HepG2 (cell line): Measurements from ENCODE around the gene OPRL1. TPM values are rescaled to one million over a fixed set of nuclear protein-coding genes. Genes with fewer than 3 reads are reported as not detected.

Experiments used
- ATAC-seq: fragments of 200-7000 bp; cut with Tn5 transposase; 3 replicates; pipeline ENCODE4 v1.9.1; 2020; ENCODE audit warnings: mild to moderate bottlenecking, moderate library complexity
- BruUV-seq: library from RNA; stranded (reverse); fragments of 400-500 nt; replicated peaks from 2 replicates; lab custom pipeline; 2021; lab: Mats Ljungman, UMichigan
- CTCF ChIA-PET: fragments of 300-600 bp; formaldehyde crosslinking; extraction: SDS; loops from one replicate; lab custom pipeline; 2021; ENCODE audit warnings: low total read pairs, inconsistent platforms, low intra/inter-chr PET ratio; lab: Yijun Ruan, JAX
- POLR2A ChIA-PET: fragments of 350-600 bp; sonication (Branson Sonifier 250); formaldehyde crosslinking; loops from one replicate; lab custom pipeline; 2020; ENCODE audit warnings: antibody characterized with exemption, inconsistent platforms; lab: Yijun Ruan, JAX
- DNase-seq: peaks from one replicate; pipeline ENCODE4 v3.0.0-alpha.2; 2015; ENCODE audit warnings: low spot score
- FAIRE-seq: peaks from 3 replicates; lab custom pipeline; 2011; peaks lifted over from hg19 to GRCh38; lab: Jason Lieb, UNC
- H2AFZ ChIP-seq: one replicate; pipeline ENCODE4 v1.6.1; 2011; ENCODE audit warnings: low read length, inconsistent platforms
- H3K27ac ChIP-seq: fragments of 300-600 bp; 3 replicates; pipeline ENCODE4 v1.8.0; 2011; ENCODE audit warnings: mixed run types, mild to moderate bottlenecking, mixed read lengths, low read length, inconsistent platforms; ENCODE audit not compliant: insufficient read depth; ENCODE audit errors: extremely low read length
- H3K27me3 ChIP-seq, 2 experiments: fragments of 200-600 bp in 1 of 2; 2 replicates in 1 of 2; 3 replicates in 1 of 2; pipeline versions ENCODE4 v1.6.0 to v1.8.0; 2011; ENCODE audit warnings: low read length in 2 of 2, mild to moderate bottlenecking in 2 of 2, moderate library complexity in 2 of 2, inconsistent platforms in 1 of 2; ENCODE audit not compliant: insufficient read depth in 2 of 2, control insufficient read depth in 1 of 2
- H3K36me3 ChIP-seq, 2 experiments: fragments of 200-600 bp in 1 of 2; replicated peaks in 1 of 2; 2 replicates in 1 of 2; 3 replicates in 1 of 2; pipeline versions ENCODE4 v1.5.1 to v1.8.0; 2011; ENCODE audit warnings: low read length in 2 of 2, inconsistent platforms in 1 of 2; ENCODE audit not compliant: insufficient read depth in 2 of 2, control insufficient read depth in 1 of 2
- H3K4me1 ChIP-seq: 2 replicates; pipeline ENCODE4 v1.5.1; 2012; ENCODE audit warnings: low read length, inconsistent platforms; ENCODE audit not compliant: insufficient read depth
- H3K4me2 ChIP-seq: 2 replicates; pipeline ENCODE4 v1.6.0; 2011; ENCODE audit warnings: low read depth, low read length, inconsistent platforms
- H3K4me3 ChIP-seq, 3 experiments: fragments of 200-600 bp in 1 of 3; sonication (generic), shearing (Covaris generic) in 1 of 3; replicated peaks in 1 of 3; 2 replicates each; pipeline ENCODE4 v1.5.1; 2011 to 2016; ENCODE audit warnings: low read length in 3 of 3, inconsistent platforms in 2 of 3, low read depth in 2 of 3, mild to moderate bottlenecking in 2 of 3, control low read depth in 1 of 3, mixed read lengths in 1 of 3; ENCODE audit not compliant: insufficient read depth in 1 of 3
- H3K79me2 ChIP-seq: one replicate; pipeline ENCODE4 v1.6.1; 2011; ENCODE audit warnings: low read length, inconsistent platforms; ENCODE audit not compliant: insufficient read depth
- H3K9ac ChIP-seq: 2 replicates; pipeline ENCODE4 v1.6.0; 2011; ENCODE audit warnings: mild to moderate bottlenecking, low read depth, low read length, inconsistent platforms; ENCODE audit not compliant: insufficient read depth
- H3K9me3 ChIP-seq: 2 replicates; pipeline ENCODE4 v1.5.1; 2012; ENCODE audit warnings: mild to moderate bottlenecking, low read length
- H4K20me1 ChIP-seq: 2 replicates; pipeline ENCODE4 v1.6.0; 2011; ENCODE audit warnings: inconsistent platforms, mild to moderate bottlenecking, low read length, moderate library complexity; ENCODE audit not compliant: insufficient read depth
- HMG20B ChIP-seq: conservative IDR thresholded peaks from 2 replicates; pipeline ENCODE4 v1.6.1; 2016; ENCODE audit warnings: missing genetic modification reagents, missing compliant biosample characterization
- KDM1A ChIP-seq: IDR thresholded peaks from 2 replicates; pipeline ENCODE4 v1.6.1; 2016; ENCODE audit warnings: missing compliant biosample characterization
- MEIS2 ChIP-seq: sonication (generic); formaldehyde crosslinking; IDR thresholded peaks from 2 replicates; pipeline ENCODE4 v1.9.0; 2021; ENCODE audit warnings: mild to moderate bottlenecking, missing genetic modification reagents
- TBX2 ChIP-seq: sonication (generic); formaldehyde crosslinking; IDR thresholded peaks from 2 replicates; pipeline ENCODE4 v1.5.0; 2020; ENCODE audit warnings: missing genetic modification reagents, mild to moderate bottlenecking, borderline replicate concordance
- ZNF768 ChIP-seq: sonication (generic); formaldehyde crosslinking; IDR thresholded peaks from 2 replicates; pipeline ENCODE4 v1.4.0; 2020; ENCODE audit warnings: missing genetic modification reagents
- WGBS: methylation state at CpG from one replicate; pipeline ENCODE4 v1.1.6; 2017; ENCODE audit warnings: low lambda C conversion rate; 5-methylcytosine and 5-hydroxymethylcytosine counted together
- in situ Hi-C: cut with HindIII; loops from 2 replicates; pipeline ENCODE4 v1.10.0; 2017; ENCODE audit warnings: low pct_unique_long_range_greater_than_20kb; ENCODE audit not compliant: extremely low pct_ligation_motif_present
- intact Hi-C: fragments of 100-400 bp; cut with micrococcal nuclease; formaldehyde crosslinking; loops from one replicate; pipeline ENCODE4 v1.10.0; 2022; ENCODE audit not compliant: unreplicated experiment
- polyA plus RNA-seq, 8 experiments: library from polyadenylated mRNA; depleted of rRNA in 3 of 8; stranded (reverse) in 7 of 8; unstranded in 1 of 8; fragments of >200 nt; fragmentation: Illumina TruSeq in 4 of 8; extraction: Trizol in 4 of 8; gene quantifications; 2 replicates each; pipeline versions ENCODE4 v1.2.1 to v1.2.3, GENCODE V29; 2011 to 2016; ENCODE audit warnings: low read depth in 4 of 8, missing spikeins in 1 of 8, mixed read lengths in 1 of 8; ENCODE audit not compliant: insufficient read depth in 1 of 8
- total RNA-seq, 5 experiments: library from RNA; depleted of rRNA; stranded (reverse); fragments of >200 nt; fragmentation: Illumina TruSeq; extraction: Trizol; gene quantifications; 2 replicates each; pipeline ENCODE4 v1.2.3, GENCODE V29; 2016; ENCODE audit warnings: low read depth in 1 of 5
- TF ChIP-seq, protein P1 (sequence below): sonication (generic); formaldehyde crosslinking; IDR thresholded peaks from 2 replicates; pipeline ENCODE4 v1.4.0; 2020; ENCODE audit warnings: mild to moderate bottlenecking, missing genetic modification reagents
- TF ChIP-seq, protein P2 (sequence below): sonication (generic); formaldehyde crosslinking; IDR thresholded peaks from 2 replicates; pipeline ENCODE4 v1.4.0; 2020; ENCODE audit warnings: mild to moderate bottlenecking, missing genetic modification reagents
- TF ChIP-seq, protein P3 (sequence below): sonication (generic); formaldehyde crosslinking; IDR thresholded peaks from 2 replicates; pipeline ENCODE4; 2020; ENCODE audit warnings: missing genetic modification reagents, mild to moderate bottlenecking, borderline replicate concordance
- TF ChIP-seq, protein P4 (sequence below): sonication (generic); formaldehyde crosslinking; IDR thresholded peaks from 2 replicates; pipeline ENCODE4 v1.9.0; 2022; ENCODE audit warnings: low read depth, missing genetic modification reagents

Gene OPRL1
- total and polyA plus RNA-seq, 2 of the 13 experiments (the other 11 are each of a cell fraction or from before 2014, with no cell fraction given) = 0.35 to 0.71 TPM

DNA sequence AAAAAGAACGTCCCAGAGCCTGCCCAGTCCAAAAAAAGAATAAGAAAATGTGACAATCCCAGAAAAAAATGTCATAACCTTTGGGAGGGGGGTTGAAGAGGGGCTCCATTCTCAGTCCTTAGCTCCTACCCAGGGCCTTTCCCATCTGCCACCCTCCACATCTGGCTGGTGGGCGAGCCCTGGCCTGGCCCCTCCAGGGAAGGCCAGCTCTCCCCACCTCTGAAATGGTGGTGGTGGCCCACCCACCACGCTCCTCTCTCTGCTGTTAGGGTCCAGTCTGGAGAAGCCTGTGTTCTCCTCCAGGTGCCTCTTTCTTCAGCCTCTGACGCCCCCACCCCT, 979 bp upstream of the OPRL1 start (continued):
- TF ChIP-seq, protein P1, sequence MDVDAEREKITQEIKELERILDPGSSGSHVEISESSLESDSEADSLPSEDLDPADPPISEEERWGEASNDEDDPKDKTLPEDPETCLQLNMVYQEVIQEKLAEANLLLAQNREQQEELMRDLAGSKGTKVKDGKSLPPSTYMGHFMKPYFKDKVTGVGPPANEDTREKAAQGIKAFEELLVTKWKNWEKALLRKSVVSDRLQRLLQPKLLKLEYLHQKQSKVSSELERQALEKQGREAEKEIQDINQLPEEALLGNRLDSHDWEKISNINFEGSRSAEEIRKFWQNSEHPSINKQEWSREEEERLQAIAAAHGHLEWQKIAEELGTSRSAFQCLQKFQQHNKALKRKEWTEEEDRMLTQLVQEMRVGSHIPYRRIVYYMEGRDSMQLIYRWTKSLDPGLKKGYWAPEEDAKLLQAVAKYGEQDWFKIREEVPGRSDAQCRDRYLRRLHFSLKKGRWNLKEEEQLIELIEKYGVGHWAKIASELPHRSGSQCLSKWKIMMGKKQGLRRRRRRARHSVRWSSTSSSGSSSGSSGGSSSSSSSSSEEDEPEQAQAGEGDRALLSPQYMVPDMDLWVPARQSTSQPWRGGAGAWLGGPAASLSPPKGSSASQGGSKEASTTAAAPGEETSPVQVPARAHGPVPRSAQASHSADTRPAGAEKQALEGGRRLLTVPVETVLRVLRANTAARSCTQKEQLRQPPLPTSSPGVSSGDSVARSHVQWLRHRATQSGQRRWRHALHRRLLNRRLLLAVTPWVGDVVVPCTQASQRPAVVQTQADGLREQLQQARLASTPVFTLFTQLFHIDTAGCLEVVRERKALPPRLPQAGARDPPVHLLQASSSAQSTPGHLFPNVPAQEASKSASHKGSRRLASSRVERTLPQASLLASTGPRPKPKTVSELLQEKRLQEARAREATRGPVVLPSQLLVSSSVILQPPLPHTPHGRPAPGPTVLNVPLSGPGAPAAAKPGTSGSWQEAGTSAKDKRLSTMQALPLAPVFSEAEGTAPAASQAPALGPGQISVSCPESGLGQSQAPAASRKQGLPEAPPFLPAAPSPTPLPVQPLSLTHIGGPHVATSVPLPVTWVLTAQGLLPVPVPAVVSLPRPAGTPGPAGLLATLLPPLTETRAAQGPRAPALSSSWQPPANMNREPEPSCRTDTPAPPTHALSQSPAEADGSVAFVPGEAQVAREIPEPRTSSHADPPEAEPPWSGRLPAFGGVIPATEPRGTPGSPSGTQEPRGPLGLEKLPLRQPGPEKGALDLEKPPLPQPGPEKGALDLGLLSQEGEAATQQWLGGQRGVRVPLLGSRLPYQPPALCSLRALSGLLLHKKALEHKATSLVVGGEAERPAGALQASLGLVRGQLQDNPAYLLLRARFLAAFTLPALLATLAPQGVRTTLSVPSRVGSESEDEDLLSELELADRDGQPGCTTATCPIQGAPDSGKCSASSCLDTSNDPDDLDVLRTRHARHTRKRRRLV = peak; percentile 76; the same call in 1 of the 2 replicates
- TF ChIP-seq, protein P2, sequence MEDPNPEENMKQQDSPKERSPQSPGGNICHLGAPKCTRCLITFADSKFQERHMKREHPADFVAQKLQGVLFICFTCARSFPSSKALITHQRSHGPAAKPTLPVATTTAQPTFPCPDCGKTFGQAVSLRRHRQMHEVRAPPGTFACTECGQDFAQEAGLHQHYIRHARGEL (CRISPR knock-in tag) = 0 out of 2 replicates have a peak, but pooled peaks have one; percentile 29
- TF ChIP-seq TBX2 = 0 out of 2 replicates have a peak, but pooled peaks have one; percentile 5

DNA sequence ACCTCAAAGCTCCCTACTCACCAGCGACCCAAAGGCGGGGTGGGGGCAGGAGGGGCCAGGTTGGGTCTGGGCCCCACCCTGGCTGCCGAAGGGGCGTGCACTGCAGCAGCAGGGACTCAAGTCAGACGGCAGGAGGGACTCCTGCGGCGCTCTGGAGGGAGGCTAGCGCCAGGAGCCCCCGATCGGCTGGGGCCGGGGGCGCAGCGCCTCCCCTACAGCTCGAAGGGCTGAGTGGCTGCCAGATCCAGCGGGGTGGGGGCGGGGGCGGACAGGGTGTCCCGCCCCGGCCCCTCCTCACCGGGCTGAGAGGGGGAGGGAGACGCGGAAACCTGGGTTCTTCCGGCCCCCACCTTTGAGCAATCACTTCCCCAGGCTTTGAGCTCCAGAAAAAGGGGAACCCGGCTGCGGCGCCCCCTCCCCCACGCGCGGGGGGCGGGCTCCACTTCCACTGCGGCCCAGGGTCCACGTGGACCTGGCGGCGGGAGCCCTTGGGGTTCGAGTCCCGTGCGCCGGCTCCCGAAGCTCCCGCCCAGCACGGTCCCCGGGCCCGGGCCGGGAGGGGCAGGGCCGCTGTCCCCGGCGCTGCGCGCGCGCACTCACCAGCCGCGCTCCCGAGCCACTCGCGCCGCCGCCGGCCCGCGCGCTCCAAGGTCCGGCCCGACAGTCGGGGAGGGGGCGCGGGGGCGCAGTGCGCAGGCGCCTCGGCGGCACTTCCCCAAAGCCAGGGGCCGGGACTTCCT, 439 bp upstream of the OPRL1 start, which contains the start of gene RGS19:
RGS19 (minus strand) TSS at position 246 of the 740 bp plus-strand sequence. CDS start 2,632 bp downstream, outside the sequence.
- H3K9ac ChIP-seq = peak within 1 kb of the TSS; percentile 78
- H3K4me1 ChIP-seq = peaks cover 59% of the 10 kb centered on the region
- CTCF ChIA-PET = no interaction called here
- no TSS peak for BruUV-seq
- H3K4me2 ChIP-seq = peak within 1 kb of the TSS; percentile 99
- no peaks in the 10 kb centered on the region for H3K36me3 ChIP-seq
- in situ Hi-C loops = loop anchor here (5.0 kb wide), 1 partner anchor 38 kb away; no protein-coding TSS in a partner anchor
- H3K27ac ChIP-seq = peak within 1 kb of the TSS; percentile 35
- H3K79me2 ChIP-seq = no peaks in the 10 kb centered on the region
- peaks cover 9% of the 10 kb centered on the region; the same call in 1 of the 2 replicates for H4K20me1 ChIP-seq
- intact Hi-C loops = loop anchor here (2.0 kb wide), 1 partner anchor 15 kb away; no protein-coding TSS in a partner anchor
- H3K9me3 ChIP-seq = no peaks in the 10 kb centered on the region
- peak within 1 kb of the TSS; percentile 77 to 89 (median 85) for H3K4me3 ChIP-seq
- peak; percentile 70 for DNase-seq
- H2AFZ ChIP-seq = no peak within 1 kb of the TSS
- FAIRE-seq = no peak
- WGBS = 0% methylated on average over 23 of the region's 73 CpGs
- POLR2A ChIA-PET = interaction anchor here (0.7 to 4.9 kb wide), 9 partner anchors 10 to 1521 kb away, joined by 3 to 25 read pairs (median 4); partner anchors contain the start of genes PCMTD2, TCEA2, TPD52L2 and UCKL1
- peak; percentile 17 for ATAC-seq
- peaks cover 5 to 15% of the 10 kb centered on the region in 2 experiments; a peak in 4 of 5 replicates for H3K27me3 ChIP-seq
- TF ChIP-seq HMG20B (CRISPR knock-in tag) = 0 out of 2 replicates have a peak, but pooled peaks have one; percentile 7
- peak; percentile 83; the same call in 1 of the 2 replicates for TF ChIP-seq KDM1A (CRISPR knock-in tag)
- TF ChIP-seq, protein P3, sequence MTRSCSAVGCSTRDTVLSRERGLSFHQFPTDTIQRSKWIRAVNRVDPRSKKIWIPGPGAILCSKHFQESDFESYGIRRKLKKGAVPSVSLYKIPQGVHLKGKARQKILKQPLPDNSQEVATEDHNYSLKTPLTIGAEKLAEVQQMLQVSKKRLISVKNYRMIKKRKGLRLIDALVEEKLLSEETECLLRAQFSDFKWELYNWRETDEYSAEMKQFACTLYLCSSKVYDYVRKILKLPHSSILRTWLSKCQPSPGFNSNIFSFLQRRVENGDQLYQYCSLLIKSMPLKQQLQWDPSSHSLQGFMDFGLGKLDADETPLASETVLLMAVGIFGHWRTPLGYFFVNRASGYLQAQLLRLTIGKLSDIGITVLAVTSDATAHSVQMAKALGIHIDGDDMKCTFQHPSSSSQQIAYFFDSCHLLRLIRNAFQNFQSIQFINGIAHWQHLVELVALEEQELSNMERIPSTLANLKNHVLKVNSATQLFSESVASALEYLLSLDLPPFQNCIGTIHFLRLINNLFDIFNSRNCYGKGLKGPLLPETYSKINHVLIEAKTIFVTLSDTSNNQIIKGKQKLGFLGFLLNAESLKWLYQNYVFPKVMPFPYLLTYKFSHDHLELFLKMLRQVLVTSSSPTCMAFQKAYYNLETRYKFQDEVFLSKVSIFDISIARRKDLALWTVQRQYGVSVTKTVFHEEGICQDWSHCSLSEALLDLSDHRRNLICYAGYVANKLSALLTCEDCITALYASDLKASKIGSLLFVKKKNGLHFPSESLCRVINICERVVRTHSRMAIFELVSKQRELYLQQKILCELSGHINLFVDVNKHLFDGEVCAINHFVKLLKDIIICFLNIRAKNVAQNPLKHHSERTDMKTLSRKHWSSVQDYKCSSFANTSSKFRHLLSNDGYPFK (CRISPR knock-in tag) = 0 out of 2 replicates have a peak, but pooled peaks have one; percentile 47
- TF ChIP-seq ZNF768 (CRISPR knock-in tag) = peak; percentile 15; the same call in 1 of the 2 replicates
- peak; percentile 34; the same call in 1 of the 2 replicates for TF ChIP-seq MEIS2 (CRISPR knock-in tag)
- TF ChIP-seq, protein P4, sequence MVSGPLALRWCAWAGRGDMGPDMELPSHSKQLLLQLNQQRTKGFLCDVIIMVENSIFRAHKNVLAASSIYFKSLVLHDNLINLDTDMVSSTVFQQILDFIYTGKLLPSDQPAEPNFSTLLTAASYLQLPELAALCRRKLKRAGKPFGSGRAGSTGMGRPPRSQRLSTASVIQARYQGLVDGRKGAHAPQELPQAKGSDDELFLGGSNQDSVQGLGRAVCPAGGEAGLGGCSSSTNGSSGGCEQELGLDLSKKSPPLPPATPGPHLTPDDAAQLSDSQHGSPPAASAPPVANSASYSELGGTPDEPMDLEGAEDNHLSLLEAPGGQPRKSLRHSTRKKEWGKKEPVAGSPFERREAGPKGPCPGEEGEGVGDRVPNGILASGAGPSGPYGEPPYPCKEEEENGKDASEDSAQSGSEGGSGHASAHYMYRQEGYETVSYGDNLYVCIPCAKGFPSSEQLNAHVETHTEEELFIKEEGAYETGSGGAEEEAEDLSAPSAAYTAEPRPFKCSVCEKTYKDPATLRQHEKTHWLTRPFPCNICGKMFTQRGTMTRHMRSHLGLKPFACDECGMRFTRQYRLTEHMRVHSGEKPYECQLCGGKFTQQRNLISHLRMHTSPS (CRISPR knock-in tag) = 0 out of 2 replicates have a peak, but pooled peaks have one; percentile 25
